SK-N-SH (cell line): ENCODE data around the gene ABHD1. TPM values are rescaled to one million over a fixed set of nuclear protein-coding genes. Genes with fewer than 3 reads are reported as not detected.

Experiments used
- CTCF ChIA-PET: fragments of 300-600, 350-600 bp; formaldehyde crosslinking; extraction: SDS; loops from one replicate; lab custom pipeline; 2021; lab: Yijun Ruan, JAX
- POLR2A ChIA-PET: fragments of 350-600 bp; sonication (Branson Sonifier 250); formaldehyde crosslinking; extraction: SDS; loops from one replicate; lab custom pipeline; 2020; ENCODE audit warnings: antibody characterized with exemption, inconsistent platforms; lab: Yijun Ruan, JAX
- DNase-seq: peaks from one replicate; pipeline ENCODE4 v3.0.0; 2012
- H2AFZ ChIP-seq: fragments of 200-600 bp; sonication (generic); 2 replicates; pipeline ENCODE4 v1.8.1; 2016; ENCODE audit warnings: antibody characterized with exemption, mild to moderate bottlenecking, low read depth
- H3F3A ChIP-seq: fragments of 200-600 bp; sonication (generic); replicated peaks from 2 replicates; pipeline ENCODE3; 2016; ENCODE audit warnings: antibody characterized with exemption, mild to moderate bottlenecking; ENCODE audit not compliant: insufficient read depth
- H3K27ac ChIP-seq, 2 experiments: fragments of 200-500 bp in 1 of 2; fragments of 200-600 bp in 1 of 2; sonication (Bioruptor generic) in 1 of 2; sonication (generic), shearing (Covaris generic) in 1 of 2; 2 replicates each; pipeline versions ENCODE4 v1.5.1 to v1.6.1; 2014 to 2016; ENCODE audit warnings: low read depth in 2 of 2, inconsistent platforms in 1 of 2, low read length in 1 of 2, mild to moderate bottlenecking in 1 of 2, mixed read lengths in 1 of 2
- H3K27me3 ChIP-seq: fragments of 200-600 bp; sonication (generic), shearing (Covaris generic); 2 replicates; pipeline ENCODE4 v1.6.1; 2016; ENCODE audit warnings: mixed run types; ENCODE audit not compliant: insufficient read depth
- H3K36me3 ChIP-seq, 2 experiments: fragments of 200-500 bp in 1 of 2; fragments of 200-600 bp in 1 of 2; sonication (Bioruptor generic) in 1 of 2; sonication (generic) in 1 of 2; replicated peaks in 1 of 2; 2 replicates each; pipeline versions ENCODE3 to v1.5.1; 2014 to 2016; ENCODE audit warnings: low read length in 1 of 2, mild to moderate bottlenecking in 1 of 2; ENCODE audit not compliant: insufficient read depth in 2 of 2, control insufficient read depth in 1 of 2
- H3K4me1 ChIP-seq, 2 experiments: fragments of 200-500 bp in 1 of 2; fragments of 200-600 bp in 1 of 2; sonication (Bioruptor generic) in 1 of 2; sonication (generic), shearing (Covaris generic) in 1 of 2; 2 replicates each; pipeline versions ENCODE4 v1.5.1 to v1.6.1; 2014 to 2016; ENCODE audit warnings: low read depth in 1 of 2, low read length in 1 of 2, mixed run types in 1 of 2; ENCODE audit not compliant: insufficient read depth in 2 of 2, control insufficient read depth in 1 of 2
- H3K4me2 ChIP-seq: fragments of 200-600 bp; sonication (generic), shearing (Covaris generic); 2 replicates; pipeline ENCODE4 v1.6.1; 2017; ENCODE audit warnings: mixed run types
- H3K4me3 ChIP-seq, 2 experiments: fragments of 200-500 bp in 1 of 2; fragments of 200-600 bp in 1 of 2; sonication (Bioruptor generic) in 1 of 2; sonication (generic), shearing (Covaris generic) in 1 of 2; 2 replicates each; pipeline versions ENCODE4 v1.5.1 to v1.8.1; 2014 to 2016; ENCODE audit warnings: low read depth in 2 of 2, inconsistent platforms in 1 of 2, low read length in 1 of 2, mild to moderate bottlenecking in 1 of 2, mixed read lengths in 1 of 2, moderate library complexity in 1 of 2
- H3K79me2 ChIP-seq: fragments of 200-600 bp; sonication (generic); 2 replicates; pipeline ENCODE4 v1.8.1; 2017; ENCODE audit warnings: mild to moderate bottlenecking; ENCODE audit not compliant: insufficient read depth
- H3K9ac ChIP-seq: fragments of 200-600 bp; sonication (generic); 2 replicates; pipeline ENCODE4 v1.6.1; 2017; ENCODE audit warnings: mixed run types
- H3K9me2 ChIP-seq: fragments of 200-600 bp; sonication (generic); 2 replicates; pipeline ENCODE4 v1.6.1; 2017; ENCODE audit warnings: mixed run types
- H3K9me3 ChIP-seq: fragments of 200-600 bp; sonication (generic); 2 replicates; pipeline ENCODE4 v1.6.1; 2017; ENCODE audit warnings: mixed run types, mild to moderate bottlenecking, moderate library complexity
- H4K20me1 ChIP-seq: fragments of 200-600 bp; sonication (generic); 2 replicates; pipeline ENCODE4 v1.6.1; 2017; ENCODE audit warnings: mild to moderate bottlenecking, mixed run types; ENCODE audit not compliant: insufficient read depth
- CTCF ChIP-seq: fragments of 200-600 bp; sonication (generic); IDR thresholded peaks from 2 replicates; pipeline ENCODE4 v1.6.1; 2017; ENCODE audit warnings: antibody characterized with exemption, mild to moderate bottlenecking, moderate library complexity
- ELF1 ChIP-seq: IDR thresholded peaks from 2 replicates; pipeline ENCODE4 v1.4.0; 2012
- EP300 ChIP-seq, 2 experiments: IDR thresholded peaks; 2 replicates each; pipeline versions ENCODE4 v1.4.0 to v1.6.1; 2012; ENCODE audit warnings: borderline replicate concordance in 1 of 2, low read depth in 1 of 2, low read length in 1 of 2
- FOXJ3 ChIP-seq: sonication (generic); formaldehyde crosslinking; IDR thresholded peaks from 2 replicates; pipeline ENCODE4 v1.5.1; 2020; ENCODE audit warnings: mild to moderate bottlenecking, missing genetic modification reagents
- FOXM1 ChIP-seq: IDR thresholded peaks from 2 replicates; pipeline ENCODE4 v1.4.0; 2012; ENCODE audit warnings: low read depth, mild to moderate bottlenecking
- JUND ChIP-seq: IDR thresholded peaks from 2 replicates; pipeline ENCODE4 v1.4.0; 2012
- MAX ChIP-seq: IDR thresholded peaks from 2 replicates; pipeline ENCODE4 v1.4.0; 2012; ENCODE audit warnings: low read depth
- MXI1 ChIP-seq: IDR thresholded peaks from 2 replicates; pipeline ENCODE4 v1.6.1; 2012; ENCODE audit warnings: mild to moderate bottlenecking, low read depth, low read length, improper control_type of control experiment
- NFIC ChIP-seq: IDR thresholded peaks from 2 replicates; pipeline ENCODE4 v1.4.0; 2012; ENCODE audit warnings: borderline replicate concordance
- NRF1 ChIP-seq: IDR thresholded peaks from 2 replicates; pipeline ENCODE4 v1.6.1; 2012; ENCODE audit warnings: low read depth, mild to moderate bottlenecking, low read length
- PBX3 ChIP-seq: IDR thresholded peaks from 2 replicates; pipeline ENCODE4; 2012
- POLR2AphosphoS5 ChIP-seq: IDR thresholded peaks from 2 replicates; pipeline ENCODE4 v1.6.1; 2012; ENCODE audit warnings: low read depth, low read length
- RAD21 ChIP-seq: IDR thresholded peaks from 2 replicates; pipeline ENCODE4 v1.6.1; 2012; ENCODE audit warnings: mild to moderate bottlenecking, low read length
- RXRA ChIP-seq: IDR thresholded peaks from 2 replicates; pipeline ENCODE4 v1.4.0; 2012; ENCODE audit warnings: low read depth, mild to moderate bottlenecking, borderline replicate concordance
- SIN3A ChIP-seq: IDR thresholded peaks from 2 replicates; pipeline ENCODE4 v1.6.1; 2012; ENCODE audit warnings: low read depth, mild to moderate bottlenecking, low read length, moderate library complexity, borderline replicate concordance
- SMC3 ChIP-seq: IDR thresholded peaks from 2 replicates; pipeline ENCODE4 v1.6.1; 2012; ENCODE audit warnings: low read depth, low read length, improper control_type of control experiment
- TAF1 ChIP-seq: IDR thresholded peaks from 2 replicates; pipeline ENCODE4 v1.6.1; 2012; ENCODE audit warnings: low read depth, mild to moderate bottlenecking, low read length, moderate library complexity, borderline replicate concordance
- USF2 ChIP-seq: fragments of 150-350 bp; IDR thresholded peaks from 2 replicates; pipeline ENCODE4 v1.6.1; 2017; ENCODE audit warnings: antibody characterized with exemption, low read length, low read depth, borderline replicate concordance
- YY1 ChIP-seq: IDR thresholded peaks from 2 replicates; pipeline ENCODE4 v1.4.0; 2012; ENCODE audit warnings: low read depth, mild to moderate bottlenecking
- WGBS: methylation state at CpG from one replicate; pipeline ENCODE4 v1.1.6; 2017; ENCODE audit warnings: low lambda C conversion rate; 5-methylcytosine and 5-hydroxymethylcytosine counted together
- polyA plus RNA-seq, 3 experiments: library from polyadenylated mRNA; depleted of rRNA; stranded (reverse); fragments of >200 nt; gene quantifications; 2 replicates each; pipeline ENCODE4 v1.2.3, GENCODE V29; 2012

The ABHD1 gene
- polyA plus RNA-seq, 1 of the 3 experiments (the other 2 are of a cell fraction): 3.3 TPM

GRCh38 chr2:27133905-27134780 lies 10.5 kb downstream of the ABHD1 start, which contains the start of gene PREB:
Gene PREB, minus strand, starts transcription at chr2:27134636. Its CDS starts 215 bp downstream, at chr2:27134421.
- peaks cover 9% of the 10 kb centered on the region; the same call in 1 of the 2 replicates for H4K20me1 ChIP-seq
- WGBS: 3% methylated on average over 26 of the region's 86 CpGs
- H3K79me2 ChIP-seq: peaks cover 21% of the 10 kb centered on the region
- peaks cover 7 to 14% of the 10 kb centered on the region in 2 experiments; a peak in 3 of 4 replicates for H3K4me1 ChIP-seq
- H3K27ac ChIP-seq: peak within 1 kb of the TSS; percentile 55 to 71; a peak in 3 of 4 replicates
- peaks cover 9 to 32% of the 10 kb centered on the region in 2 experiments for H3K36me3 ChIP-seq
- peak; percentile 100 for DNase-seq
- TF ChIP-seq SMC3: peak; percentile 24; the same call in 1 of the 2 replicates
- TF ChIP-seq JUND: no peak
- TF ChIP-seq MAX: peak; percentile 27; the same call in 1 of the 2 replicates
- no peak for TF ChIP-seq FOXJ3 (CRISPR knock-in tag)
- peak; percentile 51 for TF ChIP-seq RAD21
- no peak for TF ChIP-seq RXRA
- no peak for TF ChIP-seq ELF1
- TF ChIP-seq FOXM1: no peak
- no peak for TF ChIP-seq TAF1
- TF ChIP-seq CTCF: peak; percentile 56
- no peak for TF ChIP-seq PBX3
- no peak for TF ChIP-seq EP300 (IDR thresholded peaks at IDR 0.05; ENCODE audit: borderline replicate concordance in 1 of 2, low read depth in 1 of 2, low read length in 1 of 2)
- TF ChIP-seq MXI1: peak; percentile 38; the same call in 1 of the 2 replicates
- peak; percentile 42; the same call in 1 of the 2 replicates for TF ChIP-seq SIN3A
- no peak for TF ChIP-seq USF2
- TF ChIP-seq YY1: peak; percentile 97
- TF ChIP-seq NFIC: no peak
- TF ChIP-seq POLR2AphosphoS5: peak; percentile 88
- peak; percentile 100 for TF ChIP-seq NRF1
- TF ChIP-seq, all 33 proteins: peak for 9
- Histone ChIP-seq H3K4me2 (peak within 1 kb of the TSS; percentile 91), H3K9me3 (no peaks in the 10 kb centered on the region), H3K9me2 (no peaks in the 10 kb centered on the region), H3F3A (no peaks in the 10 kb centered on the region), H3K27me3 (0 out of 2 replicates have a peak, but pooled peaks cover 1% of the 10 kb centered on the region), H3K4me3 (peak within 1 kb of the TSS; percentile 94 to 97), H3K9ac (peak within 1 kb of the TSS; percentile 83), H2AFZ (peak within 1 kb of the TSS; percentile 88)
- ChIA-PET POLR2A (interaction anchor here (0.6 to 2.6 kb wide), 8 partner anchors 10 to 73 kb away, joined by 3 to 18 read pairs (median 4); partner anchors contain the start of genes ABHD1, CGREF1 and KHK), CTCF (interaction anchor here (0.8 to 6.3 kb wide), 24 partner anchors 9 to 173 kb away, joined by 3 to 43 read pairs (median 4); partner anchors contain the start of genes ABHD1, CGREF1, EMILIN1 and TCF23)
